HepG2 (cell line): Measurements from ENCODE around the gene STAT6. TPM values are rescaled to one million over a fixed set of nuclear protein-coding genes. Genes with fewer than 3 reads are reported as not detected.
A peak's percentile ranks its signal among the peaks of the same experiment; 100 is the strongest.

Experiments
- CEBPB ChIP-seq: IDR thresholded peaks from 2 replicates; pipeline ENCODE4 v1.6.1; 2011; ENCODE audit warnings: low read depth, low read length, improper control_type of control experiment, borderline replicate concordance
- HMG20A ChIP-seq: IDR thresholded peaks from 2 replicates; pipeline ENCODE4 v1.6.1; 2016; ENCODE audit warnings: borderline replicate concordance
- KAT8 ChIP-seq: IDR thresholded peaks from 2 replicates; pipeline ENCODE4 v1.6.1; 2016; ENCODE audit warnings: missing genetic modification reagents, missing compliant biosample characterization
- KDM3A ChIP-seq: IDR thresholded peaks from 2 replicates; pipeline ENCODE4 v1.6.1; 2018; ENCODE audit warnings: low read depth, missing compliant biosample characterization
- KDM4B ChIP-seq: sonication (generic); formaldehyde crosslinking; IDR thresholded peaks from 2 replicates; pipeline ENCODE4 v1.4.0; 2020; ENCODE audit warnings: missing genetic modification reagents
- MYC ChIP-seq: sonication (generic); formaldehyde crosslinking; IDR thresholded peaks from 2 replicates; pipeline ENCODE4 v1.9.0; 2021; ENCODE audit warnings: missing genetic modification reagents, borderline replicate concordance
- PHF21A ChIP-seq: sonication (generic); formaldehyde crosslinking; IDR thresholded peaks from 2 replicates; pipeline ENCODE4 v1.5.0; 2020; ENCODE audit warnings: mild to moderate bottlenecking, missing genetic modification reagents
- SIN3A ChIP-seq: IDR thresholded peaks from 2 replicates; pipeline ENCODE4 v1.6.1; 2011; ENCODE audit warnings: low read depth, mild to moderate bottlenecking, control low read depth, low read length, borderline replicate concordance
- THAP11 ChIP-seq: IDR thresholded peaks from 2 replicates; pipeline ENCODE4 v1.6.1; 2016; ENCODE audit warnings: missing biosample characterization, missing genetic modification reagents
- ZNF441 ChIP-seq: sonication (generic); formaldehyde crosslinking; IDR thresholded peaks from 2 replicates; pipeline ENCODE4 v1.7.0; 2021; ENCODE audit warnings: missing genetic modification reagents, borderline replicate concordance
- ZNF777 ChIP-seq: sonication (generic); formaldehyde crosslinking; IDR thresholded peaks from 2 replicates; pipeline ENCODE4 v1.4.0; 2020; ENCODE audit warnings: missing genetic modification reagents
- ZSCAN31 ChIP-seq: sonication (generic); formaldehyde crosslinking; IDR thresholded peaks from 2 replicates; pipeline ENCODE4 v1.5.0; 2020; ENCODE audit warnings: low read depth, mild to moderate bottlenecking, missing genetic modification reagents
- ZZZ3 ChIP-seq: sonication (generic); formaldehyde crosslinking; IDR thresholded peaks from 2 replicates; pipeline ENCODE4 v1.4.0; 2020; ENCODE audit warnings: missing genetic modification reagents, mild to moderate bottlenecking, borderline replicate concordance
- polyA plus RNA-seq, 8 experiments: library from polyadenylated mRNA; depleted of rRNA in 3 of 8; stranded (reverse) in 7 of 8; unstranded in 1 of 8; fragments of >200 nt; fragmentation: Illumina TruSeq in 4 of 8; extraction: Trizol in 4 of 8; gene quantifications; 2 replicates each; pipeline versions ENCODE4 v1.2.1 to v1.2.3, GENCODE V29; 2011 to 2016; ENCODE audit warnings: low read depth in 4 of 8, missing spikeins in 1 of 8, mixed read lengths in 1 of 8; ENCODE audit not compliant: insufficient read depth in 1 of 8
- total RNA-seq, 5 experiments: library from RNA; depleted of rRNA; stranded (reverse); fragments of >200 nt; fragmentation: Illumina TruSeq; extraction: Trizol; gene quantifications; 2 replicates each; pipeline ENCODE4 v1.2.3, GENCODE V29; 2016; ENCODE audit warnings: low read depth in 1 of 5
- TF ChIP-seq, protein P1 (sequence below): sonication (generic); formaldehyde crosslinking; IDR thresholded peaks from 2 replicates; pipeline ENCODE4 v1.4.0; 2020; ENCODE audit warnings: missing genetic modification reagents, borderline replicate concordance
- TF ChIP-seq, protein P2 (sequence below): sonication (generic); formaldehyde crosslinking; conservative IDR thresholded peaks from 2 replicates; pipeline ENCODE4 v1.4.0; 2020; ENCODE audit warnings: mild to moderate bottlenecking, missing genetic modification reagents, moderate library complexity
- TF ChIP-seq, protein P3 (sequence below): IDR thresholded peaks from 2 replicates; pipeline ENCODE4 v1.6.1; 2016; ENCODE audit warnings: missing compliant biosample characterization, missing genetic modification reagents, borderline replicate concordance
- TF ChIP-seq, protein P4 (sequence below): IDR thresholded peaks from 2 replicates; pipeline ENCODE4 v1.6.1; 2016; ENCODE audit warnings: missing compliant biosample characterization, missing genetic modification reagents, borderline replicate concordance
- TF ChIP-seq, protein P5 (sequence below): IDR thresholded peaks from 2 replicates; pipeline ENCODE4 v1.6.1; 2016; ENCODE audit warnings: low read depth, control low read depth

STAT6 gene
- total and polyA plus RNA-seq, 2 of the 13 experiments (the other 11 are each of a cell fraction or from before 2014, with no cell fraction given), result 28.0 to 62.2 TPM

DNA sequence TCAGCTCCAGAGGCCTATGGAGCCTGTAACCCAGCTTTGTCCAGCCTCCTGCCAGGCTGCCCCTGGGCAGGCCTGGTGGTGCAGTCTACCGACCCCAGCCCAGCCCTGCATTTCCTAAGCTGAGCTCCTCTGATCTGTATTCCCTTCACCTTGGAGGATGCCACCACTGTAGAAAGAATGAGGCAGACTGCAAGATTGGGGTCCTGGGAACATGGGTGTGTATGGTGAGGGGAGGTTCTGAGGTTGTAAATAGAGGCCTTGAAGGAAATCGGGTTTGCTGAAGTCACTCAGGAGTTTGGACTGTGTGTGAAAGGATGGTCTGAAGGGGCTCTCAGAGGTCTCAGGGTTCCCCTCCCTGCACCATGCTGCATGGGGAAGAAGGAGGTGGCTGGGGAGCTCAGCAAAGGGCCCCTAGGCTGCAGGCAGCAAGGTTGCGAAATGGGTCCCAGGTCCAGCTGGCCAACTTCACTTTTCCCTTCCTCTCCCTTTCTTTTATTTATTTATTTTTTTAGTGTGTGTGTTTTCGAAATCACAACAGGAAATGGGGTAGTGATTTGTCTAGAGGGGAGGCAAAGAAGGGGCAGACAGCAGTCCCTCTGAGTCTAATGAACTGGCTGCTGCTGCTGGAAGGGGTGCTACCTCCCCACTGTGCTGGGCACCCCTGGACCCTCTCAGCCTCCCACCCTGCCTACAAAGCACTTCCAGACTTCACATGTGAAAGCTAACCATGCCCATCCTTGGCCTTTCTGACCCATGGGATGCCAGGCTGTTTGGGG is 37.5 kb upstream of the STAT6 start (continued):
- TF ChIP-seq, protein P1, sequence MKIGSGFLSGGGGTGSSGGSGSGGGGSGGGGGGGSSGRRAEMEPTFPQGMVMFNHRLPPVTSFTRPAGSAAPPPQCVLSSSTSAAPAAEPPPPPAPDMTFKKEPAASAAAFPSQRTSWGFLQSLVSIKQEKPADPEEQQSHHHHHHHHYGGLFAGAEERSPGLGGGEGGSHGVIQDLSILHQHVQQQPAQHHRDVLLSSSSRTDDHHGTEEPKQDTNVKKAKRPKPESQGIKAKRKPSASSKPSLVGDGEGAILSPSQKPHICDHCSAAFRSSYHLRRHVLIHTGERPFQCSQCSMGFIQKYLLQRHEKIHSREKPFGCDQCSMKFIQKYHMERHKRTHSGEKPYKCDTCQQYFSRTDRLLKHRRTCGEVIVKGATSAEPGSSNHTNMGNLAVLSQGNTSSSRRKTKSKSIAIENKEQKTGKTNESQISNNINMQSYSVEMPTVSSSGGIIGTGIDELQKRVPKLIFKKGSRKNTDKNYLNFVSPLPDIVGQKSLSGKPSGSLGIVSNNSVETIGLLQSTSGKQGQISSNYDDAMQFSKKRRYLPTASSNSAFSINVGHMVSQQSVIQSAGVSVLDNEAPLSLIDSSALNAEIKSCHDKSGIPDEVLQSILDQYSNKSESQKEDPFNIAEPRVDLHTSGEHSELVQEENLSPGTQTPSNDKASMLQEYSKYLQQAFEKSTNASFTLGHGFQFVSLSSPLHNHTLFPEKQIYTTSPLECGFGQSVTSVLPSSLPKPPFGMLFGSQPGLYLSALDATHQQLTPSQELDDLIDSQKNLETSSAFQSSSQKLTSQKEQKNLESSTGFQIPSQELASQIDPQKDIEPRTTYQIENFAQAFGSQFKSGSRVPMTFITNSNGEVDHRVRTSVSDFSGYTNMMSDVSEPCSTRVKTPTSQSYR (CRISPR knock-in tag), result peak; percentile 33; the same call in 1 of the 2 replicates
- TF ChIP-seq SIN3A (peak; percentile 56; the same call in 1 of the 2 replicates), CEBPB (peak; percentile 97), MYC (peak; percentile 39; the same call in 1 of the 2 replicates), KDM4B (CRISPR knock-in tag) (peak; percentile 53; the same call in 1 of the 2 replicates), THAP11 (CRISPR knock-in tag) (peak; percentile 65), ZZZ3 (0 out of 2 replicates have a peak, but pooled peaks have one; percentile 32), ZNF777 (CRISPR knock-in tag) (no peak), ZNF441 (CRISPR knock-in tag) (no peak), ZSCAN31 (CRISPR knock-in tag) (peak; percentile 56; the same call in 1 of the 2 replicates), KDM3A (CRISPR knock-in tag) (no peak), KAT8 (CRISPR knock-in tag) (0 out of 2 replicates have a peak, but pooled peaks have one; percentile 45), HMG20A (peak; percentile 76; the same call in 1 of the 2 replicates), PHF21A (CRISPR knock-in tag) (peak; percentile 92)
- TF ChIP-seq, protein P2, sequence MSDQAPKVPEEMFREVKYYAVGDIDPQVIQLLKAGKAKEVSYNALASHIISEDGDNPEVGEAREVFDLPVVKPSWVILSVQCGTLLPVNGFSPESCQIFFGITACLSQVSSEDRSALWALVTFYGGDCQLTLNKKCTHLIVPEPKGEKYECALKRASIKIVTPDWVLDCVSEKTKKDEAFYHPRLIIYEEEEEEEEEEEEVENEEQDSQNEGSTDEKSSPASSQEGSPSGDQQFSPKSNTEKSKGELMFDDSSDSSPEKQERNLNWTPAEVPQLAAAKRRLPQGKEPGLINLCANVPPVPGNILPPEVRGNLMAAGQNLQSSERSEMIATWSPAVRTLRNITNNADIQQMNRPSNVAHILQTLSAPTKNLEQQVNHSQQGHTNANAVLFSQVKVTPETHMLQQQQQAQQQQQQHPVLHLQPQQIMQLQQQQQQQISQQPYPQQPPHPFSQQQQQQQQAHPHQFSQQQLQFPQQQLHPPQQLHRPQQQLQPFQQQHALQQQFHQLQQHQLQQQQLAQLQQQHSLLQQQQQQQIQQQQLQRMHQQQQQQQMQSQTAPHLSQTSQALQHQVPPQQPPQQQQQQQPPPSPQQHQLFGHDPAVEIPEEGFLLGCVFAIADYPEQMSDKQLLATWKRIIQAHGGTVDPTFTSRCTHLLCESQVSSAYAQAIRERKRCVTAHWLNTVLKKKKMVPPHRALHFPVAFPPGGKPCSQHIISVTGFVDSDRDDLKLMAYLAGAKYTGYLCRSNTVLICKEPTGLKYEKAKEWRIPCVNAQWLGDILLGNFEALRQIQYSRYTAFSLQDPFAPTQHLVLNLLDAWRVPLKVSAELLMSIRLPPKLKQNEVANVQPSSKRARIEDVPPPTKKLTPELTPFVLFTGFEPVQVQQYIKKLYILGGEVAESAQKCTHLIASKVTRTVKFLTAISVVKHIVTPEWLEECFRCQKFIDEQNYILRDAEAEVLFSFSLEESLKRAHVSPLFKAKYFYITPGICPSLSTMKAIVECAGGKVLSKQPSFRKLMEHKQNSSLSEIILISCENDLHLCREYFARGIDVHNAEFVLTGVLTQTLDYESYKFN (CRISPR knock-in tag), result peak; percentile 92
- TF ChIP-seq, protein P3, sequence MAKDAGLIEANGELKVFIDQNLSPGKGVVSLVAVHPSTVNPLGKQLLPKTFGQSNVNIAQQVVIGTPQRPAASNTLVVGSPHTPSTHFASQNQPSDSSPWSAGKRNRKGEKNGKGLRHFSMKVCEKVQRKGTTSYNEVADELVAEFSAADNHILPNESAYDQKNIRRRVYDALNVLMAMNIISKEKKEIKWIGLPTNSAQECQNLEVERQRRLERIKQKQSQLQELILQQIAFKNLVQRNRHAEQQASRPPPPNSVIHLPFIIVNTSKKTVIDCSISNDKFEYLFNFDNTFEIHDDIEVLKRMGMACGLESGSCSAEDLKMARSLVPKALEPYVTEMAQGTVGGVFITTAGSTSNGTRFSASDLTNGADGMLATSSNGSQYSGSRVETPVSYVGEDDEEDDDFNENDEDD, result peak; percentile 24; the same call in 1 of the 2 replicates
- TF ChIP-seq, protein P4, sequence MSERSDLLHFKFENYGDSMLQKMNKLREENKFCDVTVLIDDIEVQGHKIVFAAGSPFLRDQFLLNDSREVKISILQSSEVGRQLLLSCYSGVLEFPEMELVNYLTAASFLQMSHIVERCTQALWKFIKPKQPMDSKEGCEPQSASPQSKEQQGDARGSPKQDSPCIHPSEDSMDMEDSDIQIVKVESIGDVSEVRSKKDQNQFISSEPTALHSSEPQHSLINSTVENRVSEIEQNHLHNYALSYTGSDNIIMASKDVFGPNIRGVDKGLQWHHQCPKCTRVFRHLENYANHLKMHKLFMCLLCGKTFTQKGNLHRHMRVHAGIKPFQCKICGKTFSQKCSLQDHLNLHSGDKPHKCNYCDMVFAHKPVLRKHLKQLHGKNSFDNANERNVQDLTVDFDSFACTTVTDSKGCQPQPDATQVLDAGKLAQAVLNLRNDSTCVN (CRISPR knock-in tag), result peak; percentile 74; the same call in 1 of the 2 replicates
- TF ChIP-seq, protein P5, sequence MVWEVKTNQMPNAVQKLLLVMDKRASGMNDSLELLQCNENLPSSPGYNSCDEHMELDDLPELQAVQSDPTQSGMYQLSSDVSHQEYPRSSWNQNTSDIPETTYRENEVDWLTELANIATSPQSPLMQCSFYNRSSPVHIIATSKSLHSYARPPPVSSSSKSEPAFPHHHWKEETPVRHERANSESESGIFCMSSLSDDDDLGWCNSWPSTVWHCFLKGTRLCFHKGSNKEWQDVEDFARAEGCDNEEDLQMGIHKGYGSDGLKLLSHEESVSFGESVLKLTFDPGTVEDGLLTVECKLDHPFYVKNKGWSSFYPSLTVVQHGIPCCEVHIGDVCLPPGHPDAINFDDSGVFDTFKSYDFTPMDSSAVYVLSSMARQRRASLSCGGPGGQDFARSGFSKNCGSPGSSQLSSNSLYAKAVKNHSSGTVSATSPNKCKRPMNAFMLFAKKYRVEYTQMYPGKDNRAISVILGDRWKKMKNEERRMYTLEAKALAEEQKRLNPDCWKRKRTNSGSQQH (CRISPR knock-in tag), result 0 out of 2 replicates have a peak, but pooled peaks have one; percentile 51
